Adipose tissue (tissue), 3 donors: ENCODE measurements around the gene EXOSC2. TPM values are rescaled to one million over a fixed set of nuclear protein-coding genes. Genes with fewer than 3 reads are reported as not detected.
"Not testable (repeated sequence)": the region's sequence is repeated elsewhere in the genome, so short reads cannot be mapped to it uniquely, and the experiment has no call there.

Experiments
- H3K27ac ChIP-seq: one replicate; pipeline ENCODE4 v1.5.1; 2013; ENCODE audit warnings: low read depth, low read length
- WGBS, 3 donors: extraction: QIAGEN DNeasy Blood & Tissue Kit; methylation state at CpG; one replicate each; pipeline ENCODE4 v1.1.7; 2013; 5-methylcytosine and 5-hydroxymethylcytosine counted together
- polyA plus RNA-seq, 3 donors: library from polyadenylated mRNA; stranded (reverse); fragments of 200-250 nt; gene quantifications; one replicate each; pipeline ENCODE4 v1.2.3, GENCODE V29; 2013
- donor health status: healthy with polysubstance abuse.
- donor health status: Bipolar disorder and iron deficiency.
- donor health status: healthy.

The EXOSC2 gene
- polyA plus RNA-seq, 3 donors: 9.6 to 19.6 (median 18.6) TPM

DNA sequence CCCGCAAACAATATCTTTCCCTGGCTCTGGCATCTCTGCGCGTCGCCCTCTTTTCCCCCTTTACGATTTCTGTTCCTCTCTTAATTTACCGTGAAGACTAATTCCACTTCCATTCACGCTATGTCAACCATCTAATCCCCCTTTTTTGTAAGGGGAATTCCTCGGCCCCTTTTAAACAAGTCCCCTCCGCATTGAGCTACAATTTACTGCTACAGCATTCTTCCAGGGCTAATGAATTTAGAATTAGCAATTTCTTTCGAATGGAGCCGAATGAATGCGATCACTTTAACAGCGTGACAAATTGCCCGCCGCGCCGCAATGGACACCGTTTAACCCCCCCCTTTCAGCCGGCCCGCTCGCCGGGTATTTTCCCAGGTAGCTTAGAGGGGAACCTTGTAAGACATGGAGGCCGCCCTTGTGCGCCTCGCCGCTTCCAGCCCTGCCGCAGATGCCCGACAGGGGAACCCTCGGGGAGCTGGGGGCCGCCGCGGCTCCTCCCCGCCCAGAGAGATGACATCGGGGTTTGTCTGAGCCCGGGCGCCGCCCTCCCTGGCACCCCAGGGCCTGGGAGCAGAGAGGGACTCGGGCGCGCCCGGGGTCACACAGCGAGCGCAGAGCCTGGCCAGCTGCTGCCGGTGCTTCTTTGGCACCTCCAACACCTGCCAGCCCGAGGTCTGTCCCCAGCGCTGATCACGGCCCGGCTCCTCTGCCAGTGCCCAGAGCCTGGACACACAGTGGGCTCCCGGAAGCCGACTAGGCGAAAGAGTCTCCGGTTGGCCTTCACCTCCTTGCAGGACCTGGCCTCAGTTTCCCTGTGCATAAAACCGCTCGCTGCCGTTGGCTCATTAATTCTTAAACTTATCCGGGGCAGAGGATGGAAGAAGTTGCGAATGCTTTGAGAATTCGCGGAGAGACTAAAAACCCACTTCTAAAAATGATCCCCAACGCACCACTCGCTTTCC, 27.9 kb upstream of the EXOSC2 start:
- no peak overlapping the region for H3K27ac ChIP-seq
- whole genome bisulfite sequencing, 3 donors: 2 to 5% (median 4%) methylated on average over 58 to 61 of the region's 61 CpGs

DNA sequence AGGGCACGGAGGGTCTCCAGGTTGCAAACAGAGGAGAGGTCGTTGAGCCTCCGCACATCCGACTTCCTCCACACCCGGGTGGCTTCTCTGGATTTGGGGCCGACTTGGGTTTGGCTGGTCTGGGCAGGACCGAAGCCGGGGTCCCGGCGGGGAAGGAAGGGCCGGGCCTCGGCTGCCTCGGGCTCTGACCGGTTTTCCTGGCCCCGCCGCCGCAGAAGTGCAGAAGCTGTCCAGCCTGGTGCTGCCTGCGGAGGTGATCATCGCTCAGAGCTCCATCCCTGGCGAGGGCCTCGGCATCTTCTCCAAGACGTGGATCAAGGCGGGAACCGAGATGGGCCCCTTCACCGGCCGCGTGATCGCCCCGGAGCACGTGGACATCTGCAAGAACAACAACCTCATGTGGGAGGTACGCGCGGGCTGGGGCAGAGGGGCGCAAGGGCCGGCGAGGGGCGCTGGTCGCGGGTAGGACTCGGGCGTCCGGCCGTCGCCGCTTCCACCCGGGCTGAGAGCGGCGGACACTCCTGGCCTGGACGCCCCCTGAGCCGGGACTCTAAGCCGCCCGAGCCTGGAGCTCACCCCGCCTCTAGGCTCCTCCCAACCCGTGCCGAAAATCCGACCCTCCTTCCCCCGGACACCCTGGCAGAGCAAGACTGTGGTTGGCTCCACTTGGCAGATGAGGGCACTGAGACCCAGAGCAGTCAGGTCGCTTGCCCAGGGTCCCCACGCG, 27.0 kb upstream of the EXOSC2 start:
- no peak overlapping the region for H3K27ac ChIP-seq
- 3 to 8% (median 7%) methylated on average over 56 to 60 of the region's 60 CpGs for WGBS, 3 donors

DNA sequence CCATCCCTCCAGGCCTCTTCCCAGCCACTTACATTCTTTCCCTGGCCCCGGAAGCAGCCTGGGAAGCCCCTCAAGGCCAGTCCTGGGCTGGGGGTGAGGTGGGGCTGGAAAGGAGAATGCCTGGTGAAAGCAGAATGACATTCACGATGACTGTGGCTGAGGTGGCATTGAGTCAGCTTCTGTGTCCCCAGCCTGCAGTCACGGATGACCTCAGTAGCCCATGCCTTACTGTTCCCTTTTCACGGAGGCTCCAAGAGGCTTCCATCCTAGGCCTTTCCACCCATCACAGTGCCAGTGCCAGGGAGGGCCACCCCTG, 26.5 kb upstream of the EXOSC2 start:
- H3K27ac ChIP-seq: no peak overlapping the region
- 48 to 58% (median 51%) methylated on average over 4 of the region's 4 CpGs for WGBS, 3 donors

- WGBS, 3 donors: 83 to 92% (median 91%) methylated on average over 13 of the region's 13 CpGs
- H3K27ac ChIP-seq: no peak overlapping the region
Observed at GRCh38 chr9:130668196-130668595, 25.4 kb upstream of the EXOSC2 start.

DNA sequence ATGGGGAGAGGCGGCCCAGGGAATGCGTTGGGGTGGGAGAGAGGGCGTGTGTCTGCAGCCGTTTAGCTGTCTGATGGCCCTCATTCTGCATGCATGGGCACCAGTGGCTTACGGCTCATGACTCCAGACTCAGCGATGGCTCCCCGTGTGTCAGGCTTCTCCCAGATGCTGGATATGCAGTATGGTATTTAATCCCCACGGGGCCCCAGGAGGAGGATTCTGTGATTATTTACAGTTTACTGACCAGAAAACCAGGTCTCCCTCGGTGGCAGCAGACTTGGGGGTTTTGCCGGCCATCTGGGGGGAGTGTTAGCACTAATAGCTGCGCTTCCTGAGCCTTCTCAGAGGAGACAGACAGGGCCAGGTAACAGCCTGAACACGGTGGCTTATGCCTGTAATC, 24.9 kb upstream of the EXOSC2 start:
- H3K27ac ChIP-seq: no peak overlapping the region
- 51 to 66% (median 64%) methylated on average over 12 of the region's 12 CpGs for WGBS, 3 donors

- 81 to 87% (median 86%) methylated on average over 4 of the region's 4 CpGs for WGBS, 3 donors
- no peak overlapping the region for H3K27ac ChIP-seq
Observed at GRCh38 chr9:130669965-130670364, 23.6 kb upstream of the EXOSC2 start.

GRCh38 chr9:130670644-130671043, 22.9 kb upstream of the EXOSC2 start:
- H3K27ac ChIP-seq: no peak overlapping the region
- 78 to 83% (median 82%) methylated on average over 6 of the region's 6 CpGs for WGBS, 3 donors

DNA sequence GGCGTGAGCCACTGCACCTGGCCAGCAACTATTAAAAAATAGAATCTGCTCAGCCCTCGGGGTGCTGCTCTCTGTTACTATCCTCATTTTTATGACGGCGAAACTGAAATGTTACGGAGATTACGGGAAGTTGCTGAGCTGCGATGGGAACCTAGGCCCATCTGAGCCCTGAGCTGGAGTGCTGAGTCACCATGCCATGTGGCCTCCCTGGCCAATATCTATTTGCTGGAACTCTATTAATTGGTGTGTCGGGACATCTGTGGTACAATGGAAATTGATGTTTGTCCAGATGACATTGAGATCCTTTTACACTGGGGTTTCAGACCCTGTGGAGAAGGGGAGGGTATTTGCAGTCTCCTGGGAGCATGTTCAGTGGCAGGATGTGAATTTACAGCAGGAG, 21.1 kb upstream of the EXOSC2 start:
- WGBS, 3 donors: 81 to 89% (median 88%) methylated on average over 8 of the region's 8 CpGs

DNA sequence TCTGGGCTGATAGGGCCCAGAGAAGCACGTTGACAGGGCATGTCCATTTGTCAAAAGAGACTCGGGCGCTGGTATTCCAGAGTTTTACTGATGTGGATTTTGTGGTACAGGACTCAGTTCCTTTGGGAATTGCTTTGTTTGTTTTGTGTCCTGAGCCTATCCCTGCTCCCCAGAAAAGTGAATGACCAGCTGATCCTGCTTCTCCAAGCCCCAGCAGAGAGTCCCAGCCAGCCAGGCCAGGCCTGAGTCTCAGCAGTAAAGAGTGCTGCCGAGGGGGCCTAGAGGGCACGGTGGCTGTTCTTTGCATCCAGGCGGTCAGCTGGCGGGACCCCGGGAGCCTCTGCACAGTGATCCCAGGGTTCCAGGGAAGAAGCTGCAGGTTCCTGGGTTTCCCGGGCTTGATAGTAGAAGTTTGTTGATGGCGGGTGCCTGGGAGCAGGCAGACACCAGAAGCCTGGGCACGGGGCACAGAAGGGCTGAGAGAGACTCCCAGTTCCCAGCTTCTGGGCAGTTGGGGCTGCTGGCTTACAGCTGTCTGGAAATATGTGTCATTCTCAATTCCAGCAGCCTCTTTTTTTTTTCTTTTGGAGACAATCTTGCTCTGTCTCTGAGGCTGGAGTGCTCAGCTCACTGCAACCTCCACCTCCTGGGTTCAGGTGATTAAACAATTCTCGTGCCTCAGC, 20.5 kb upstream of the EXOSC2 start:
- 76 to 86% (median 78%) methylated on average over 12 of the region's 12 CpGs for WGBS, 3 donors
- no peak overlapping the region for H3K27ac ChIP-seq

More for the DNA sequence above, 21.1 kb upstream of the EXOSC2 start:
- H3K27ac ChIP-seq: no peak overlapping the region

DNA sequence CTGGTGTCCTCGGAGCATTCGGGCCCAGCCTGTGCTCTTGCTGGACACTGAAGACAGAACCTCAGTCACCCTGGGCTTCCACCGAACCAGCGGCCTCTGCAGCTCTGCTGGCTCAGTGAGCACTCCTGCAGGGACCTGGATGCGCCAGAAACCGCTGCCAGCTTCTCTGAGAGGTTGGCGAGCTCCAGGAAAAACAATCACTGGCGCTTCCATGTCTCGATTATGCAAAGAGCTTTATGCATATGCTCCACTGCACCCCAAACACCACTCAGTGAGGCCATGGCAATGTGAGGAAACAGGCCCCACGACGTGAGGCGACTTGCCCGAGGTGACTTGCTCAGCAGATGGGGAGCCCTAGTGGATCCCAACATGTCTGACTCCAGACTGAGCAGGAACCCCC, 18.2 kb upstream of the EXOSC2 start:
- H3K27ac ChIP-seq: no peak overlapping the region
- WGBS, 3 donors: 85 to 88% (median 87%) methylated on average over 13 of the region's 13 CpGs

DNA sequence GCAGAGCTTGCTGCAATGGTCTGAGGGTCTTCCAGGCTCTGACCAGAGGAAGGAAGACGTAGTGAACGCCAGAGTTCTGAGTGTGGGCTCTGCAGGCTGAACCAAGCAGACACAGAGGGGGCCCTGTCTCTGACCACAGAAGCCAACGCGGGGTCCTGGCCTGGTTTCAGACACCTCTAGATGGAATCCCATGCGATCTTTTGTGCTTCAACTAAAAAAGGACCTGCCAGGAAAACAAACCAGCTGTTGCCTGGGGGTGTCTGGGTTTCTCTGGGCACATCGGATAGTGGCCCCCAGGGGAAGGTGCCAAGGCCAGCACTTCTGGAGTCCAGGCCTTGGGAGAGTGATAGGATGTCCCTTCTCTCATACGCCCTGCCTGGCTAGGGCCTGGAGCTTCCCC, 16.3 kb upstream of the EXOSC2 start:
- WGBS, 3 donors: 69 to 81% (median 78%) methylated on average over 7 of the region's 7 CpGs

GRCh38 chr9:130680836-130681768, 12.5 kb upstream of the EXOSC2 start:
- 2 to 3% (median 3%) methylated on average over 60 to 114 of the region's 116 CpGs for WGBS, 3 donors
- no peak overlapping the region for H3K27ac ChIP-seq

More for the DNA sequence above, 16.3 kb upstream of the EXOSC2 start:
- H3K27ac ChIP-seq: no peak overlapping the region

GRCh38 chr9:130681769-130682420, 11.7 kb upstream of the EXOSC2 start:
- no peak overlapping the region for H3K27ac ChIP-seq
- 1% methylated on average over 38 to 45 of the region's 45 CpGs for WGBS, 3 donors

DNA sequence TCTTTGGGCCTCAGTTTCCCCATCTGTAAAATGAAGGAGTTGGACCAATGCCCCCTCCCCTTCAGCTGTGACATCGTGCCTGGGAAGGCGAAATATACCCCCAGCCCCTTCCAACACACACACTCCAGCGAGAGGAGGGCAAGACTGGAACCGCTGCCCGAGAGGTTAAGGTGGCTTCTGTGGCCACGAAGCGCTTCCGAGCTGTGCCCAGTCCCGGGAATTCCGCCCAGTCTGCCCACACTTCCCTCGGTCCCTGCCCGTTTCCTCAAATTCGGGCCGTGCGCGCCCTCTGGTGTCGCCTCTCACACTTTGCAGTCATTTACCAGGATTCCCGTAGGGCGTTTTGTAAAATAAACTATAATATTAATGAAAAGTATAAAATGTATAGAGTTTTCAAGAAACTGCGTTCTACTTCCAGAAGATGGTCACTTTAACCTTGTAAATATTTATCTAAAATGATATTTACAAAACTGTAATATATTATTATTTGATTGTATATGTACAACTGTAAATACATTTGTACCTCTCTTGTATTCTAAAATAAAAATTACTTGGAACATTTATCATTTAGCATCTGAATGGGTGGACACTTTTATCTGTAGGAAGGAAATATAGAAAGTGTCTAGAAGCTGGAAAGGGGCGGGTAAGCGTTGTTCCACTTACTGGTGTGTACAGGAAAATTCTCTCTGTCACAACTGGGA, 11.0 kb upstream of the EXOSC2 start:
- H3K27ac ChIP-seq: no peak overlapping the region
- WGBS, 3 donors: 3 to 4% (median 3%) methylated on average over 22 of the region's 22 CpGs

GRCh38 chr9:130685104-130685503, 8.5 kb upstream of the EXOSC2 start:
- H3K27ac ChIP-seq: no peak overlapping the region

- WGBS, 3 donors: 89 to 95% (median 94%) methylated on average over 11 of the region's 11 CpGs
- not testable (repeated sequence) for H3K27ac ChIP-seq
Observed at GRCh38 chr9:130685945-130686344, 7.6 kb upstream of the EXOSC2 start.

DNA sequence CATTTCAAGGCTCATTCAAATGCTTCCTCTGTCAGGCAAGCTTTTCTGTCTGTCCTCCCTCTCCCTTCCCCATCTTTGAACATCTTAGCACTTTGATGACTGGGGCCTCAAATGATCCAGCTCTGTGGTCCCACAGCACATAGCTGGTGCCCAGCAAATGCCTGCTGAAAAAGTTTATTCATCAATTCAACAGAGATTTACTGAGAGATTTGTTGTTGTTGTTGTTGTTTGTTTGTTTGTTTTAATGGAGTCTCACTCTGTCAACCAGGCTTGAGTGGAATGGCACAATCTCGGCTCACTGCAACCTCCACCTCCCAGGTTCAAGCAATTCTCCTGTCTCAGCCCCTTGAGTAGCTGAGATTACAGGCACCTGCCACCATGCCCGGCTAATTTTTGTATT, 6.0 kb upstream of the EXOSC2 start:
- H3K27ac ChIP-seq: no peak overlapping the region
- WGBS, 3 donors: 80 to 86% (median 84%) methylated on average over 2 of the region's 2 CpGs
